ENCODE results near the gene SLC35D2.
"Not testable (repeated sequence)": the region's sequence is repeated elsewhere in the genome, so short reads cannot be mapped to it uniquely, and the experiment has no call there.

SLC35D2 gene

GRCh38 chr9:96399325-96399633 is 15.8 kb upstream of the SLC35D2 start:
- DNase-seq = no peak

- DNase-seq = no peak
Measured at GRCh38 chr9:96398582-96399324, 15.2 kb upstream of the SLC35D2 start.

GRCh38 chr9:96395964-96396363 is 12.5 kb upstream of the SLC35D2 start:
- DNase-seq = no peak

DNA sequence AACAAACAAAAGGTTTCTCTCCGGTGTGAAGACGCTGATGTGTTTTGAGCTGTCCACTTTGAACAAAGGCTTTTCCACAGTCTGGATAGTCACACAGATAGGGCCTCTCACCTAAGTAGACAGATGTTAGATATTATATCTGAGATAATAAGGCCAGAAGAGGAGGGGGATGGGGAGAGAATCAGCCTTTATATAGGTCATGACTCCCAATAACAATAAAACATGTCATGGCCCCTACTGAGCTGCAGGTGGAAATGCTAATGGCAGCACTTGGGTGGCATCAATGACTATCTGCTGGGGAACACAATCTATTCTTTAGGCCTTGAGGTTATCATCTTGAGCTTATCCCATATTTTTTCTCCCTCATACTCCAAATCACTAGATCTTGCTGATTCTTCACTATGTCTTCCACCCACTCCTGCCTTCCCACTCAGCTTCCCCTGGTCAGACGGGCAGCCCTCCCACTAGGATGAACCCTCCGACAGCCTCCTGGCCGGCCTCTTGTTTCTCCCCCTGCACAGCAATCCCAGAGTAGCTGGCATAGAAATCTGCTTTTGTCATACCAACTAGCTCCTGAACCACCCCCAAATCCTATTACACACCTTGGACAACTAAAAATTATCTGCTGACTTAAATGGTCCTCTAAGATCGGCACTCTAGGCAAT is 11.5 kb upstream of the SLC35D2 start:
- DNase-seq = peak; percentile 41

- no peak for DNase-seq
Measured at GRCh38 chr9:96392263-96392662, 8.8 kb upstream of the SLC35D2 start.

DNA sequence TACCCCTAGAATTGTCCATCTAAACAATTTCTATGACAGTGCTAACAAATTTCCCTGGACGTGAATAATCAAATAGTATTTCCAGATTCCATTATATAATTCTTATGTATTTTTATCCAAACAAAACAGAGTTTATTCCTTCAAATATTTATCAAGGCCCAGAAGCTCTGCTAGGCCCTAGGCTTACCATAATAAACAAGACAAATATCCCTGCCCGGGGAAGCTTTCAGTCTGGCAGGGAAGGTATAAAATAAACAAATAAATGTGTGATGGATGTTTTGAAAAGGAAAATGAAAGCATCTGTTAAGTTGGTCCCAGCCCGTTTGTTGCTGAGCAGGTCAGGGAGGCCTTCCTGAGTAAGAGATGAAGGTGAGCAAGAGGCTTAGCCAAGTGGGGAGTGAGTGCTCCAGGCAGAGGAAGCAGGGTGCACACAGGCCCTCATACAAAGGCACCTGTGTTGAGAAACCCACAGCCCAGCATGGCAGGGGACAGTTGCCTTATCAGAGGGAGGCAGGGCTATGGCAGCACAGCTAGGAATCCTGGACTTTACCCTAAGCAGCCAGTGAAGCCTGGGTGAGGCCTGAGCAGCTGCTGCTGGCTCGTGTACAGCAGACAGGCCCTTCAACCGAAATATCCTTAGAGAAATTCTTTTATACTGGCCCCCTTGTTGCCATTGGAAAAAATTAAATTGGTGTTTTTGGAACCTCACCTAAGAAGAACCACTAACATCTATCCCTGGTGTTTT is 7.7 kb upstream of the SLC35D2 start:
- DNase-seq = no peak

- DNase-seq = no peak
Measured at GRCh38 chr9:96388144-96388543, 4.6 kb upstream of the SLC35D2 start.

GRCh38 chr9:96386157-96386556 is 2.6 kb upstream of the SLC35D2 start:
- DNase-seq = no peak

- no peak for DNase-seq
Measured at GRCh38 chr9:96382839-96383164, 709 bp downstream of the SLC35D2 start.

- DNase-seq = no peak
Measured at GRCh38 chr9:96382175-96382574, 1.3 kb downstream of the SLC35D2 start.

- no peak for DNase-seq
Measured at GRCh38 chr9:96381696-96382095, 1.8 kb downstream of the SLC35D2 start.

- DNase-seq = no peak
Measured at GRCh38 chr9:96381125-96381524, 2.4 kb downstream of the SLC35D2 start.

GRCh38 chr9:96379461-96379860 is 4.0 kb downstream of the SLC35D2 start:
- DNase-seq = no peak

DNA sequence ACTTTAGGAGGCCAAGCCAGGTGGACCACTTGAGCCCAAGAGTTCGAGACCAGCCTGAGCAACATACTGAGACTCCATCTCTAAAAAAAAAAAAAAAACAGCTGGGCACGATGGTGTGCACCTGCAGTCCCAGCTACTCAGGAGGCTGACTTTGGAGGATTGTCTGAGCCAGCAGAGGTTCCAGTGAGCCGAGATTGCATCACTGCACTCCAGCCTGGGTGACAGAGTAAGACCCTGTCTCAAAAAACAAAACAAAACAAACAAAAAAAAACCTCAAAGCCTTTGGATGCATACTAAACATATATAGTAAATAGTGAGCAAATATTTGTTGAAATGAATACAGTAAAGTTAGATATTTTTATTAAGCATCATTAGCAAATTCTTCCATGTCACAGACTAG is 5.3 kb downstream of the SLC35D2 start:
- DNase-seq = no peak

GRCh38 chr9:96376891-96377874 is 6.3 kb downstream of the SLC35D2 start:
- DNase-seq = no peak

DNA sequence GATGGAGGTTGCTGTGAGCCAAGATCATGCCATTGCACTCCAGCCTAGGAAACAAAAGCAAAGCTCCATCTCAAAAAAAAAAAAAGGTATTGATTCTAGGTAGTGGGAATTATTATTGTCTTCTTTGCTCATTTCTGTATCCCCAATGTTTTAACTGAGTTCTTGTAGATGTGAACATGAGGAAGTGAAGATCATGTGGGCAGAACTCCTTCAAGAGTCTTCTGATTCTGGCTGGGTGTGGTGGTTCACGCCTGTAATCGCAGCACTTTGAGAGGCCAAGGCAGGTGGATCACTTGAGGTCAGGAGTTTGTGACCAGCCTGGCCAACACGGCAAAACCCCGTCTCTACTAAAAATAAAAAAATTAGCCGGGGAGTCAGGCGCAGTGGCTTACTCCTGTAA is 8.0 kb downstream of the SLC35D2 start:
- not testable (repeated sequence) for DNase-seq

DNA sequence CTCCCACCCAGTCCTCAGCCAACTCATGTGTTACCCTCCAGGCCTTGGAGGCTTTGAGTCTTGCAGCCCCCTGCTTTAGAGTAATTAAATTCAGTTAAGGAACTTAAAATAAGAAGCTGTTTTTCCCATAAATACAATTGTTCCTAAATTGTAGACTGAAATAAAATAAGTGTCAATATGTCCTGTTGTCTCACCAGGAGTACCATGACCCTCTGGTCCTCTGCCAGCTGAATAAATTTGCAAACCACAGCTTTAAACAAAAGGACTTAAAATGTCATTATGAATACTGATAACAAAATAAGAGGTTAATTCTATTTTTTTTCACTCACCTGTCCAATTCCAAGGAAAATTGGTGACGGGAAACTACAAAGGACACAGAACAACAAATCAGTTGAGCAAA is 15.6 kb downstream of the SLC35D2 start:
- no peak for DNase-seq

GRCh38 chr9:96363175-96363967 is 20.1 kb downstream of the SLC35D2 start:
- DNase-seq = no peak

DNA sequence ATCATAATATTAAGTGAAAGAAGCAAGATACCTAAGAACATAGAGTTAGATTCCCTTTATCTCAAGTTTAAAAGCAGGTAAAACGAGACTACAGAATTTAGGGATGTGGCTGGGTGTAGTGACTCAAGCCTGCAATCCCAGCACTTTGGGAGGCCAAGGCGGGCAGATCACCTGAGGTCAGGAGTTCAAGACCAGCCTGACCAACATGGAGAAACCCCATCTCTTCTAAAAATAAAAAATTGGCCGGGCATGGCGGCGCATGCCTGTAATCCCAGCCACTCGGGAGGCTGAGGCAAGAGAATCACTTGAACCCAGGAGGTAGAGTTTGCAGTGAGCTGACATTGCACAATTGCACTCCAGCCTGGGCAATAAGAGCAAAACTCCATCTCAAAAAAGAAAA is 21.4 kb downstream of the SLC35D2 start:
- DNase-seq = not testable (repeated sequence)

DNA sequence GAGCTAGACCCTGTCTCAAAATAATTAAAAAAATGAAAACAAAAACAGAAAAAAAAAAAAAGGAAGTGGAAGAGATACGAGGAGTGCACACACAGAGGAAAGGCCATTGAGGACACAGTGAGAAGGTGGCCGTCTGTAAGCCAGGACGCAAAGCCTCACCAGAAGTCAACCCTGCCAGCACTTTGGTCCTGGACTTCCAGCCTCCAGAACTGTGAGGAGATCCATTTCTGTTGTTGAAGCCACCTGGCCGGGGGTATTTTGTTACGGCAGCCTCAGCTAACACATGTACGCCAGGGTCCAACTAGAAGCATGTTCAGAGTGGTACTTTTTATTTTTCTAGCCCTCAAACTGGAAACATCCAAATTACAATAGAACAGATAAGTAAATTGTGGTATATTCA is 21.8 kb downstream of the SLC35D2 start:
- no peak for DNase-seq

GRCh38 chr9:96360976-96361375 is 22.5 kb downstream of the SLC35D2 start:
- DNase-seq = no peak

DNA sequence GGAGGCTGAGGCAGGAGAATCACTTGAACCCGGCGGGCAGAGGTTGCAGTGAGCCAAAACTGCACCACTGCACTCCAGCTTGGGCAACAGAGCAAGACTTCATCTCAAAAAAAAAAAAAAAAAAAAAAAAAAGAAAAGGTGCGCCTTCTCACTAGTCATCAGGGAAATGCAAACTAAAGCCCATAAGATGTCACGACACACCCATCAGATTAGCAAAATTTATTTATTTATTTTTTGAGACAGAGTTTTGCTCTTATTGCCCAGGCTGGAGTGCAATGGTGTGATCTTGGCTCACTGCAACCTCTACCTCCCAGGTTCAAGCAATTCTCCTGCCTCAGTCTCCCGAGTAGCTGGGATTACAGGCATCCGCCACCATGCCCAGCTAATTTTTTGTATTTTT is 23.0 kb downstream of the SLC35D2 start:
- not testable (repeated sequence) for DNase-seq
